HUES64 (cell line): ENCODE data around the gene DCHS1.
"Not testable (repeated sequence)": the region's sequence is repeated elsewhere in the genome, so short reads cannot be mapped to it uniquely, and the experiment has no call there.

Source experiments
- H3K27ac ChIP-seq: 2 replicates; pipeline ENCODE4 v1.7.0; 2013; ENCODE audit warnings: low read depth, low read length, inconsistent platforms
- H3K27me3 ChIP-seq: 2 replicates; pipeline ENCODE4 v1.6.1; 2013; ENCODE audit warnings: mild to moderate bottlenecking, low read length; ENCODE audit not compliant: insufficient read depth
- H3K36me3 ChIP-seq: 2 replicates; pipeline ENCODE4 v1.6.1; 2013; ENCODE audit warnings: mild to moderate bottlenecking, low read length; ENCODE audit not compliant: insufficient read depth
- H3K4me1 ChIP-seq: 2 replicates; pipeline ENCODE4 v1.6.1; 2013; ENCODE audit warnings: mild to moderate bottlenecking, low read length, moderate library complexity; ENCODE audit not compliant: insufficient read depth
- H3K4me3 ChIP-seq: 2 replicates; pipeline ENCODE4 v1.5.1; 2013; ENCODE audit warnings: mild to moderate bottlenecking, low read length, moderate library complexity
- H3K9ac ChIP-seq: 2 replicates; pipeline ENCODE4 v1.6.1; 2013; ENCODE audit warnings: mild to moderate bottlenecking, low read depth, low read length
- H3K9me3 ChIP-seq: 2 replicates; pipeline ENCODE4 v1.6.1; 2013; ENCODE audit warnings: low read depth, low read length; ENCODE audit not compliant: insufficient read depth
- WGBS: fragments of 150-250, 120-280 bp; methylation state at CpG from one replicate; pipeline ENCODE4 v1.1.7; 2013; ENCODE audit warnings: missing lambda C conversion rate; 5-methylcytosine and 5-hydroxymethylcytosine counted together

Gene DCHS1

DNA sequence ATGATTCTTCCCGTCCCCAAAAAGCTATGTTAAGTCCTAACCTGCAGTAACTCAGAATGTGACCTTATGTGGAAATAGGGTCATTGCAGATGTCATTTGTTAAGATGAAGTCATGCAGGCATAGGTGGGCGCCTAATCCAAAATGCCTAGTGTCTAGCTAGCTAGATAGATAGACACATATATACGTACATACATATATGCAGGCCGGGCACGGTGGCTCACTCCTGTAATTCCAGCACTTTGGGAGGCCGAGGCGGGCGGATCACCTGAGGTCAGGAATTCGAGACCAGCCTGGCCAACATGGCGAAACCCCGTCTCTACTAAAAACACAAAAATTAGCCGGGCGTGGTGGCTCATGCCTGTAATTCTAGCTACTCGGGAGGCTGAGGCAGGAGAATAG is 28.5 kb upstream of the DCHS1 start:
- H3K27me3 ChIP-seq, H3K9me3 ChIP-seq, H3K27ac ChIP-seq: not testable (repeated sequence)
- Histone ChIP-seq H3K4me1 (peaks cover 11% of the 10 kb centered on the region), H3K36me3 (peaks cover 21% of the 10 kb centered on the region), H3K4me3 (peak overlapping the region; percentile 83), H3K9ac (peak overlapping the region; percentile 68; the same call in 1 of the 2 replicates)
- WGBS = 91% methylated on average over 14 of the region's 14 CpGs

GRCh38 chr11:6682936-6683861 is 27.6 kb upstream of the DCHS1 start, which contains the start of gene MRPL17:
Gene MRPL17, minus strand, starts transcription at chr11:6683340. Its CDS starts 44 bp downstream, at chr11:6683296.
- Histone ChIP-seq H3K27me3 (no peaks in the 10 kb centered on the region), H3K9ac (peak within 1 kb of the TSS; percentile 95), H3K4me1 (peaks cover 11% of the 10 kb centered on the region), H3K4me3 (peak within 1 kb of the TSS; percentile 83), H3K36me3 (peaks cover 21% of the 10 kb centered on the region), H3K9me3 (0 out of 2 replicates have a peak, but pooled peaks cover 2% of the 10 kb centered on the region), H3K27ac (peak within 1 kb of the TSS; percentile 93)
- WGBS = under 1% methylated on average over 68 of the region's 70 CpGs

DNA sequence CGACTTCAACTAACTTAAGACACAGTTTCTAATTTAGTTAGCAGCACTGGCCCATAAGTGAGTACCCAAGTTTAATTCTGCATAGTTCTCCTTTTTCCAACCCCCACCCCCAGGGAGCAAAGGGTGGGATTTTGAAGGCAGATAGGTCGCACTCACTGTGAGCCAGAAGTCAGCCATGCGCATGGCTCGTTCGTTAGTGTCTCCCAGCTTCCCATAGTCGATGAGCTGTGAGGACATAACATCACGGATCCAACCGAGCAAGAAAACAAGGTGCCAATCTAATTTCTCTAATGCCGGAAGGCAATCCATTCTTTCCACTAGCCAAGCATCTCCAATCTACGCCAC is 27.0 kb upstream of the DCHS1 start:
- 1% methylated on average over 10 of the region's 10 CpGs for WGBS
- Histone ChIP-seq H3K4me1 (peaks cover 11% of the 10 kb centered on the region), H3K9ac (peak overlapping the region; percentile 95), H3K4me3 (peak overlapping the region; percentile 83), H3K27me3 (no peaks in the 10 kb centered on the region), H3K9me3 (0 out of 2 replicates have a peak, but pooled peaks cover 2% of the 10 kb centered on the region), H3K36me3 (peaks cover 21% of the 10 kb centered on the region), H3K27ac (peak overlapping the region; percentile 93)

GRCh38 chr11:6681949-6682348 is 26.3 kb upstream of the DCHS1 start:
- H3K9me3 ChIP-seq = 0 out of 2 replicates have a peak, but pooled peaks cover 2% of the 10 kb centered on the region
- peak overlapping the region; percentile 93 for H3K27ac ChIP-seq
- 41% methylated on average over 5 of the region's 5 CpGs for WGBS
- peak overlapping the region; percentile 83 for H3K4me3 ChIP-seq
- H3K4me1 ChIP-seq = peaks cover 11% of the 10 kb centered on the region; the same call in 1 of the 2 replicates
- peaks cover 21% of the 10 kb centered on the region for H3K36me3 ChIP-seq
- H3K27me3 ChIP-seq = no peaks in the 10 kb centered on the region
- H3K9ac ChIP-seq = peak overlapping the region; percentile 95

- Histone ChIP-seq H3K9me3 (no peaks in the 10 kb centered on the region), H3K9ac (no peak overlapping the region), H3K27ac (no peak overlapping the region), H3K27me3 (no peaks in the 10 kb centered on the region), H3K36me3 (peaks cover 21% of the 10 kb centered on the region), H3K4me1 (peaks cover 11% of the 10 kb centered on the region; the same call in 1 of the 2 replicates), H3K4me3 (peak overlapping the region; percentile 83)
- 92% methylated on average over 1 of the region's 1 CpG for WGBS
Observed at GRCh38 chr11:6681505-6681904, 25.9 kb upstream of the DCHS1 start.

GRCh38 chr11:6677018-6677417 is 21.4 kb upstream of the DCHS1 start:
- Histone ChIP-seq H3K9me3 (no peaks in the 10 kb centered on the region), H3K4me3 (no peak overlapping the region), H3K27me3 (no peaks in the 10 kb centered on the region), H3K36me3 (peaks cover 20% of the 10 kb centered on the region), H3K4me1 (peaks cover 7% of the 10 kb centered on the region; the same call in 1 of the 2 replicates), H3K27ac (no peak overlapping the region), H3K9ac (no peak overlapping the region)
- 72% methylated on average over 2 of the region's 3 CpGs for WGBS

DNA sequence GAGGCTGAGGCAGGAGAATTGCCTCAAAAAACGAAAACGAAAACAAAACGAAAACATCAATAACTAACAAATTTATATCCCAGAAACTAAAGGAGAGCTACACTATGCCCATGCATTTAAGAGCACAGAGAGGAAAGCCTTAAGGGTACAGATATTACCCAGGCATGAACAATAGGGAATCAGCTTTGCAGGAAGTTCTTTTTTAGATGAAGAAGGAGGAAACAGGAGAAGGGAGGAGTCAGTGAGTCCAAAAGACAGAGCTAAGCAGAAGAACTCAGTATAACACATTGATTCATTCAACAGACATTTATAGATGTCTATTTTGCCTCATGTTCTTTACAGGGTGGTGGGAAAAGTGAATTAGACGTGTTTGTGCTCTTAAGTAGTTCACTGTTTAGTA is 19.3 kb upstream of the DCHS1 start:
- Histone ChIP-seq H3K27ac (no peak overlapping the region), H3K27me3 (no peaks in the 10 kb centered on the region), H3K9ac (no peak overlapping the region), H3K4me3 (no peak overlapping the region), H3K9me3 (no peaks in the 10 kb centered on the region), H3K36me3 (no peaks in the 10 kb centered on the region), H3K4me1 (no peaks in the 10 kb centered on the region)
- WGBS = 92% methylated on average over 4 of the region's 4 CpGs

DNA sequence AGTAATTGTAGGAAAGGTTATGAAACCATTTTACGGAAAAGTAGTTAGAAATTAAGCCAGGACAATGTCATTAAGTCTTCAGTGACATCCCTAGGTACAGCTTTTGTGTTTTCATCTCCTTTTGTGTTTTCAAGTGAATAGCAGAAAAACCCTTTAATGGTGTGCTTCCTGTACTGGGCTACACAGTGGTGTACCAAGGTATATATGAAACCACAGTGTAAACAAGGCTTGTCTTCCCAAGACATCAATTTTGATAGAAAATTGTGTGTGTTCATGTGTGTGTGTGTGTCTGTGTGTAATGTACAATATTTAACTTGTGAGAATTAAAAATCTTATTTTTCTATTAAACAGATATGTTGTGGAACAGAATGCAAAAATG is 18.6 kb upstream of the DCHS1 start:
- Histone ChIP-seq H3K36me3 (no peaks in the 10 kb centered on the region), H3K27ac (no peak overlapping the region), H3K4me3 (no peak overlapping the region), H3K27me3 (no peaks in the 10 kb centered on the region), H3K9ac (no peak overlapping the region), H3K9me3 (no peaks in the 10 kb centered on the region), H3K4me1 (no peaks in the 10 kb centered on the region)
- 88% methylated on average over 1 of the region's 1 CpG for WGBS

DNA sequence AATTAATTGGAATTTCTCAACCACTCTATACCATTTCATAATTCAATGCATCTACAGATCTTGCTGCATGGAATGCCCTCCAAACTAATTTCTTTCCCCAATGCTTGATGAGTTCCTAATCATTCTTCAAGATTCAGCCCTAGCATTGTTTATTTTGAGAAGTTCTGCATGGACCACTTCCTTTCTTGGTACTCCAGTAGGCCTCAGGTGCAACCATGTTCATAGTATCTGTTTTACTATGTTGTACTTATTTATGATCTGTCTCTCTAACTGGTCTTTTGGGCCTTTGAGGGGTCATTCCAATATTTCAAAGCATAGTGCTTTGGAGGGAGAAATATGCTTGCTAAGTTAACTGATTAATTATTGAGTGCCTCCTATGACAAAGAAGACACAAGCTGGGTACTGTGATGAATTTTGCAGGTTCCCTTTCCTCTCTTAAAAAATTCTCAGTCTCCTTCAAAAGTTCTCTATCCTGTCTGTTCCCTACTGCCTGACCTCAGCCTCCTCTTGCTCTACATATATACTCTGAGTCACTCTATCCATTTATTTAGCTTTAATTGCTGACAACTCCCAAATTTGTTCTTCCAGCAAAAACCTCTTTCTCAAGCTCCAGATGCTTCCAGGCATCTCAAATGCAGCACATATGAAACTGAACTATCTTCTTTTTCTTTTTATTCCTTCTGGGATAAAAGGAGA is 18.1 kb upstream of the DCHS1 start:
- no peaks in the 10 kb centered on the region for H3K36me3 ChIP-seq
- H3K4me1 ChIP-seq = no peaks in the 10 kb centered on the region
- H3K9me3 ChIP-seq = no peaks in the 10 kb centered on the region
- no peak overlapping the region for H3K9ac ChIP-seq
- no peaks in the 10 kb centered on the region for H3K27me3 ChIP-seq
- H3K27ac ChIP-seq = no peak overlapping the region
- no peak overlapping the region for H3K4me3 ChIP-seq

DNA sequence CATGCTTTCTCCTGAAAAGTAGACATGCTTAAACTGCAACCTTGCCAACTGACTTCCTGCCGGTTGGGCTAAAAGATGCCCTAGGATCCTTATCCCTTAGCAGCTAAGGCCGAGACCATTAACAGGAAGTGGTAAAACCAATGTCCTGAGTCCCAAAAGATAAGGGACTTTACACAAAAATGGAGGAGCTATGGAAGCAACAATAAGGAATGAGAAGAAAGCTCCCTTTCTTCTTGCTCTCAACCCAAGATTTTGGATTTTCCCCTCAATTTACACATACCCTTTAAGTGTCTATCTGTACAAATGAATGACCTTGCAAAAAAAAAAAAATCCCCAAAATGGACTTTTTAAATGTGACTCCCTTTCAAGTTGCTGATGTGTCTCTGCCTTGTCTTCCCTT is 16.4 kb upstream of the DCHS1 start:
- whole genome bisulfite sequencing = 90% methylated on average over 2 of the region's 2 CpGs
- Histone ChIP-seq H3K27me3 (no peaks in the 10 kb centered on the region), H3K9ac (no peak overlapping the region), H3K27ac (no peak overlapping the region), H3K9me3 (no peaks in the 10 kb centered on the region), H3K36me3 (no peaks in the 10 kb centered on the region), H3K4me1 (no peaks in the 10 kb centered on the region), H3K4me3 (no peak overlapping the region)

DNA sequence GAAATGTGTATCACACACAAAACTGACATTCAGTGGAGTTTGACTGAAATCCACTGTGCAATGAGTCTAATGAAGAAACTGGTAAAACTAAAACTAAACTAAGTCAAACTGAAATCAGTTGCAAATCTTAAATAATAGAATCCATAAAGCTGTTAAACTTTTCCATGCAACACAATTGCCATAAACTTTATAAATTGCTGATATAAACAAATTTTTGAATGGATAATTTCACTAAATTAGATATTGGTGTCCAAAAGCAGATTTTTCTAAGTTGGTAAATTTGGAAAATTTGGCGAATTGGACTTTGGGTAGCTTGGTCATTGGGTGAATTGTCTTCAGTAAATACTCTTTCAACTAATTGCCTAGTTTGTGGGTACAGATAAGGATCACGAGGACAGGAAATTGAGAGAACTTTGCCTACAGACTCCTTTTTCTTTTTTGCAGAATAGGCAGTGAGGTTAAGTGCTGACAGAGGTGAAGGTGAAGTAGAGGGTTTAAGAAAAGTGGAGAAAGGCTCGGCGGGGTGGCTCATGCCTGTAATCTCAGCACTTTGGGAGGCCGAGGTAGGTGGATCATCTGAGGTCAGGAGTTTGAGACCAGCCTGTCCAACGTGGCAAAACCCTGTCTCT is 14.7 kb upstream of the DCHS1 start:
- Histone ChIP-seq H3K27me3 (no peaks in the 10 kb centered on the region), H3K36me3 (no peaks in the 10 kb centered on the region), H3K27ac (no peak overlapping the region), H3K4me1 (no peaks in the 10 kb centered on the region), H3K9ac (no peak overlapping the region), H3K4me3 (no peak overlapping the region), H3K9me3 (no peaks in the 10 kb centered on the region)
- 81% methylated on average over 6 of the region's 6 CpGs for WGBS
